Dermis microvascular lymphatic vessel endothelial cell (primary cell): ENCODE data around the gene PRKG1. TPM values are rescaled to one million over a fixed set of nuclear protein-coding genes. Genes with fewer than 3 reads are reported as not detected.
A peak's percentile ranks its signal among the peaks of the same experiment; 100 is the strongest.

Experiments used
- DNase-seq, 2 donors: peaks; one replicate each; pipeline versions ENCODE4 v3.0.0 to v3.0.0-alpha.2; 2010; ENCODE audit warnings: low read depth in 2 of 2
- total RNA-seq: library from RNA; depleted of rRNA; stranded (reverse); fragments of >200 nt; gene quantifications from 2 replicates; pipeline ENCODE4 v1.2.1, GENCODE V29; 2014

Gene PRKG1
- total RNA-seq, 1 donor from 2014 or later = 0.64 TPM

- DNase-seq = no peak
Observed at GRCh38 chr10:51792678-51793077, 718.4 kb downstream of the PRKG1 start.

GRCh38 chr10:51800121-51800520, 725.8 kb downstream of the PRKG1 start:
- no peak for DNase-seq

GRCh38 chr10:51800725-51801424, 726.6 kb downstream of the PRKG1 start:
- DNase-seq = no peak

GRCh38 chr10:51802030-51802429, 727.7 kb downstream of the PRKG1 start:
- DNase-seq = no peak

- no peak for DNase-seq
Observed at GRCh38 chr10:51804866-51805265, 730.6 kb downstream of the PRKG1 start.

- DNase-seq = no peak
Observed at GRCh38 chr10:51806079-51806835, 732.0 kb downstream of the PRKG1 start.

- DNase-seq = no peak
Observed at GRCh38 chr10:51808187-51808586, 733.9 kb downstream of the PRKG1 start.

- DNase-seq = no peak
Observed at GRCh38 chr10:51815723-51816122, 741.4 kb downstream of the PRKG1 start.

GRCh38 chr10:51821045-51821444, 746.8 kb downstream of the PRKG1 start:
- DNase-seq = no peak

GRCh38 chr10:51821745-51822144, 747.5 kb downstream of the PRKG1 start:
- DNase-seq = no peak

- DNase-seq = peak in 1 of 2 donors; percentile 3
Observed at GRCh38 chr10:51832652-51833383, 758.5 kb downstream of the PRKG1 start.

GRCh38 chr10:51834548-51834947, 760.3 kb downstream of the PRKG1 start:
- DNase-seq = no peak

- no peak for DNase-seq
Observed at GRCh38 chr10:51838471-51838870, 764.2 kb downstream of the PRKG1 start.

- DNase-seq = no peak
Observed at GRCh38 chr10:51843966-51844365, 769.7 kb downstream of the PRKG1 start.

- DNase-seq = no peak
Observed at GRCh38 chr10:51846856-51847506, 772.7 kb downstream of the PRKG1 start.

- no peak for DNase-seq
Observed at GRCh38 chr10:51852297-51852696, 778.0 kb downstream of the PRKG1 start.

GRCh38 chr10:51857305-51857704, 783.0 kb downstream of the PRKG1 start:
- DNase-seq = no peak

GRCh38 chr10:51860257-51860656, 786.0 kb downstream of the PRKG1 start:
- peak; percentile 1 to 5 for DNase-seq

GRCh38 chr10:51861051-51861450, 786.8 kb downstream of the PRKG1 start:
- no peak for DNase-seq

- no peak for DNase-seq
Observed at GRCh38 chr10:51861731-51862130, 787.4 kb downstream of the PRKG1 start.

GRCh38 chr10:51862149-51862548, 787.9 kb downstream of the PRKG1 start:
- no peak for DNase-seq

- DNase-seq = no peak
Observed at GRCh38 chr10:51867956-51868355, 793.7 kb downstream of the PRKG1 start.
